HG03575 (cell line): ENCODE results near the gene DNAH17.

Experiments
- ATAC-seq: cut with Tn5 transposase; IDR thresholded peaks from one replicate; pipeline ENCODE4 v1.9.1; 2021; ENCODE audit not compliant: unreplicated experiment, insufficient number of reproducible peaks, low FRiP score; ENCODE audit errors: extremely low read depth

The DNAH17 gene

DNA sequence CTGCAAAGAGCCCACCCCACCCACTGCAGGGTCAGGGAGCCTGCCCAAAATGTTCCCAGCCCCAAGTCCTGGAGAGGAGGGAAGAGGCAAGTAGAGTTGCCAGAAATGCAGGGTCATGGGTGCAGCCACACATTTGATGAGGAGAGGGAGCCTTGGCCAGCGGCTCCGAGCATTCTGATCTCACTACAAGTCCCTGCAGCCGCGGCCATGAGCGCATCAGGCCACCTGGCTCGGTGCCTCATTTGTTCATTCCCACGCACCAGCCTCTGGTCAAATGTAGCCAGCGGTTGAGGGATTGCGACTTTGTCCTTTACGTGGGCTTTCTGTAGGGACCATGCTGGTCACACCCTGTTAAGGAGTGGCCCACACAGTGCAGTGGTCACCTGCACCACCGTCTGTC, 150.1 kb downstream of the DNAH17 start:
- no peak for ATAC-seq

DNA sequence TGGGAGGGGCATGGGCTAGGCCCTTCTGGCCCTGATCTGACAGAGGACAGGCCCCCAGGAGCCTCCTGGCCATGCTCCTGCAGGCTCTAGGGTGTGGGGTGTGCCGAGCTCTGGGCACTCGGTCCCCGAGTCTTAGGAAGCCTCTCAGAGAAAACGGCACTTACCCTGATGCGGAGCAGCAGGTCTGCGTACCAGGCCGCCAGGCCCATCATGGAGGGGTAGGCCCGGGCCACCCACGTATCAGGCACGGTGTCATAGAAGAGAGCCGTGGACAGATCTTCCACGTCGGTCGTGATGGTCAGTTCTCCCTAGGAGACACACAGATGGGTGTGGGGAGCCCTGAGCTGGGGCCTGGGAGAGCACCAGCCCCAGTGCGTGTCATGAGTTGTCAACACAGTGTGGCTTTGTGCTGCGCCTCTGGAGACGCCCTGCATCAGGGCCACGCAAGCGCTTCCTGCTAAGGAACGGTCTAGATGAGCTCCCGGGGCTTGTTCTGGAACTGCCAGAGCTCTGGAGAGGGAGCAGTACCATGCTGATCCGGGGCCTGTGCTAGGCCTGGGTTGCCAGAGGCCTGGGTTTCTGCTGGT, 150.8 kb downstream of the DNAH17 start:
- no peak for ATAC-seq

DNA sequence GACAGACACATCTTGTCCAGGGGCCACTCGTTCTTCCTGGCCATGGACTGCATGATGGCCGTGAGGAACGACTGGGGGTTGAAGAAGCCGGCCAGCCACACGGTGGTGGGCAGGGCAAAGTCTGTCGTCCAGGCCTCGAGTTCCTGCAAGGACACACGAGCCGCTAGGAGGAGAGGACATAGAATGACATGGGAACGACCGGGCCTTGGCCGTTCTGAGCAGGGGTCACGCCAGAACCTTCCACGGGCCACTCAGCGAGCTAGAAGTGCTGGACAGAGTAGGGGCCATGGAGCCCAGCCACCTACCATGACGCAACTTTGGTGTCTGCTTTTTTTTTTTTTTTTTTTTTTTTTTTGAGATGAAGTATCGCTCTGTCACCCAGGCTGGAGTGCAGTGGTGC, 151.8 kb downstream of the DNAH17 start:
- no peak for ATAC-seq

DNA sequence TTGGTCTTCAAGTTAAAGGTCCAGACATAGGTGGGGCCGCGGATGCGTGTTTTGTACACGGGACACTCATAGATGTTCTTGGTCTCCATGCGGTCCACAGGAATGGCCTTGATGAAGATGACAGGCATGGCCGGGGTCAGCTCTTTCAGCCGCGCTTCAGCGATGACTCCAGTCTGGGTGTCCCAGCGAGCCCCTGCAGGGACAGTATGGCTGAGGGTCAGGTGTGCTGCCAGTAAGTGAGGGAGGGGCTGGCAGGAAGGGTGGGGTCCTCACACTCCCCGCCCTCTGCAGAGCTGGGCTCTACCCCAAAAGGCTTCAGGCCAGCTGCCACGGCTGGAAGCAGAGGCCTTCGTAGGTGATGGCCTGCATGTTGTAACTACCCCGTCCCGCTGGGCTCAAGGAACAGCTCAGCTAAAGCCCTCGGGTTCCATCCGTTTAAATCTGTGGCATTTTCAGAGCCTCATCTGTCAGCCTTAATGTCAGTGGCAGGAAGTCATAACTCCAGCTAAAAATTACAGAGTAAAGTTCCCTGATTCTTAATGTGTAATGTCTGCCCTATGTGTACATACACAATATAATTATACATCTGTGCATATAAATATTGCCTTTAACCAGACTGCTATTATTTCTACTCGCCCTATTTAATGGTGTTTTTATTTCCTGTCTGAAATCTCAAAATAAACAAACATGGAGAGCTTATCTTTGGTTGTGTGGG, 153.1 kb downstream of the DNAH17 start:
- no peak for ATAC-seq

DNA sequence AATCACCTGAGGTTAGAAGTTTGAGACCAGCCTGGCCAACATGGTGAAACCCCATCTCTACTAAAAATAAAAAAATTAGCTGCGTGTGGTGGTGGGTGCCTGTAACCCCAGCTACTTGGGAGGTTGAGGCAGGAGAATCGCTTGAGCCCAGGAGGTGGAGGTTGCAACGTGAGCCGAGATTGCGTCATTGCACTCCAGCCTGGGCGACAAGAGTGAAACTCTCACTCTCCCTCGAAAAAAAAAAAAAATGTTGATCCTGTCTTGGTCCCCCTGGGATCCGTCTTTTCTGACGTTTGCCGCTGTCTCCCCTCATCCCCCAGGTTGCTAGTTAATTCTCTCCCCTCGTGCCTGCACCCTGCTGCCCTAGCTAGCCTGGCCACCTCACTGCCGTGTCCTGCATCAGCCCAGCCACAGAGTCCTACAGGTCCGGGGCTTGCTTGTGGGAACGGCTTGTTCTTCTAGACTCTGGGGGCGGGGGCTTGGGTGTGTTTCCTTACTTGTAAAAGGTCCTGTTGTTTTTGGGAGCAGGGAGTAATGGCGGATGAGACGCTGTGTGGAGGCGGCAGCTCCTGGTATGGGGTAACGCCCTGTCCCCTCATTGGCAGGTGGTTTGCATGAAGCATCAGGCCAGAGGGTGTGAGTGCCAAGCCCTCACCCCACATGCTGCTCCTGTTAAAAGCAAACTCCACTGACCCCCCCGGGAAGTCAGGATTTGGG, 154.2 kb downstream of the DNAH17 start:
- no peak for ATAC-seq

DNA sequence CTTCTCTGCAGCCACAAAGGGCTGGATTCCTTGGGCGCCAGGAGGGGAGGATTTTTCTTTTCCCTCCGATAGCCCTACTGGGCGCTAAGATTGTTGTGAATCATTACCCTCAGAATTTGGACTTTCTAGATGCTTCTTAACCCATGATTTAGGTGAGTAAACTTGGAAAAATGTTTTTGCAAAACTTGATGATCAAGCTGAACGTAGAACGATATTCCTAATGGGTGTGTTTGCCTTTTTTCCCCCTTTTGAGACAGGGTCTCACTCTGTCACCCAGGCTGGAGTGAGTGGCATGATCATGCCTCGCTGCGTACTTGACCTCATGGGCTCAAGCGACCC, 155.0 kb downstream of the DNAH17 start:
- ATAC-seq: no peak

DNA sequence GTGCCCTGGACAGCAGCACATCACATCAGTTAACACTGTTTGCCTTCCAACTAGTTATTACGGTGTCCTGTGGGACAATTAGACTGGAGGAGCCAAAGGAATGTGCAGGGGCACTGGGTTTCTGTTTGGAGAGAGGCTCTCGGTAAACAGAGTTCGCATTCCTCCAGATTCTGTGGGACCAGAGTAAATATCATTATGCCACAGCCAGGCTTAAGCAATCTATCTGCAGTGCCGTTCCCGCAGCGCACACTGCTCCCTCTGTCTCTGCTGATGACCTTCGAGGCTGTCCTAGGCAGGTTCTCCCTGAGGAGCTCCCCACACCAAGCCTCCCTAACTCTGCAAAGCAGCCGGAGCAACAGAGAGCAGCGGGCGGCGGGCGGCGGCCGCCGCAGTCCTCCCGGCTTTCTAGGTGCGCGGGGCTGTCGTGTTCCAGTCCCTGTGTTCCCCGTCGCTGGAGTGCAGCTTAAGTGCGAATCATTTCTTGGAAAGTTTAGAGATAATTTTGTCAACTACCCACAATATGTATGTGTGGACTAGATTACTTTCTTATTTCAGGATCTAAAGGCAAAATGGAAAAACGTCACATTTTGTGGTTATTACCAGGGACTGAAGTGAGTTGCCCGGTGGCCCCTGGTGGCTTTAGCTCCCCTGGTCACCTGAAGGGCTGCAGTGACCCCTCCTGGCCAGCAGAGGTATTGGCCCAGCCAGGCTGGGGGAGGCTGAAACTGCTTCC, 155.5 kb downstream of the DNAH17 start:
- ATAC-seq: no peak

DNA sequence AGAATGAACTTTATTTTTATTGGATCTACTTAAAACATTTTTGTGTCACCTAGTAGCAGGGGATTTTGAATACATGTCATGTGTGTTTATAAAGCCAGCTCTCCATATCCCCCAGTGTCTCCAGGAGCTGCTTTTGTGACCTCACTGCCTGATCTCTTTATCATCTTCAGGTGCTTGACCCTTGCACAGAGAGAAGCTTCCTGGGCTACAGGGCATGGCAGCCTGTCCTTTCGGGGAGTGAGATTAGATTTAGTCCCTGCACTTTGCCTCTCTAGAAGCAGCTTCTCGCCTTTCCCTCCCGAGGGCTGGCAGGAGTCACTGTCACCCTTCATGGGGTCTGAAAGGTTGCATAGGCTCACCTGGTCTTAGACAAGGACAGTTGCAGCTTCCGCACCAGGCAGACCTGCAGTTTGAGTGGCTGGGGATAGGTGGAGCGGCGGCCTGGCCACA, 156.1 kb downstream of the DNAH17 start:
- ATAC-seq: no peak

DNA sequence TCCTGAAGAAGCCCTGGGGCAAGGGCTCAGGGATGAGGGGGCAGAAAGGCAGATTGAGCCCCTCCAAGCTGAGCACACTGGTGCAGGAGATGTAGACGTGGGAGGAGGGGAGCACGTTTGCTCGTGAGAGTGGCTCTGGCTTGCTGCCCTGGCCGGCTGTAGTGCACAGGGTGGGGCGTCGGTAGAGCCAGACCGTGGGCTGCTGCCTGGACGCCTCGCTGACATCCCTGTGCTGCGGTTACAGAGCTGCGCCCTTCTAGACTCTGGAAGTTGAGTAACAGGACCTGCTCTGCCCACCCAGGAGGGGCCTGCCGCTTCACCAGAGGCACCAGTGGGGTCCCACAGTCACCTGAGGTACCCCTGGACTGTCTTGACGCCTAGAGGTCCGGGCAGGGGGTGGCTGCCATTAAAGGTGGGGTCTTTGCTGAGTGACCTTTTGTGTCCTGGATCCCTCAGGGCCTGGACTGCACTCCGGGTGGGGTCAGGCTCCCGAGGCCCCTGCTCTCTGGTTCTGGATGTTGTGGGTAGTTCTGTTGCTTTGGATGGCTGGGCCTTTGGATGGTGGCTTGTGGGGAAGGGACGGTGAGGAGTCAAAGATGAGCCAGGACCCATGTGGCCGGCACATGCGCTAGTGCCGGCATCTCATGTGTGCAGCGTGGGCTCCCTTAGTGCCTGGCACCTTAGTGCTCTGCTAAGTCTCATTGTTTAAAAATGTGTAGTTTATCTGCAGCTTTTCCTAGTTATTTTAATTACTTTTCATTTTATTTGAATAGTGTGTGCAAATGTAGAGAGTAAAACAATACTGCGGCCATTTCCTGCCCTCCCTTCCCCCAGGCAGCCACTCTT, 157.0 kb downstream of the DNAH17 start:
- ATAC-seq: no peak

DNA sequence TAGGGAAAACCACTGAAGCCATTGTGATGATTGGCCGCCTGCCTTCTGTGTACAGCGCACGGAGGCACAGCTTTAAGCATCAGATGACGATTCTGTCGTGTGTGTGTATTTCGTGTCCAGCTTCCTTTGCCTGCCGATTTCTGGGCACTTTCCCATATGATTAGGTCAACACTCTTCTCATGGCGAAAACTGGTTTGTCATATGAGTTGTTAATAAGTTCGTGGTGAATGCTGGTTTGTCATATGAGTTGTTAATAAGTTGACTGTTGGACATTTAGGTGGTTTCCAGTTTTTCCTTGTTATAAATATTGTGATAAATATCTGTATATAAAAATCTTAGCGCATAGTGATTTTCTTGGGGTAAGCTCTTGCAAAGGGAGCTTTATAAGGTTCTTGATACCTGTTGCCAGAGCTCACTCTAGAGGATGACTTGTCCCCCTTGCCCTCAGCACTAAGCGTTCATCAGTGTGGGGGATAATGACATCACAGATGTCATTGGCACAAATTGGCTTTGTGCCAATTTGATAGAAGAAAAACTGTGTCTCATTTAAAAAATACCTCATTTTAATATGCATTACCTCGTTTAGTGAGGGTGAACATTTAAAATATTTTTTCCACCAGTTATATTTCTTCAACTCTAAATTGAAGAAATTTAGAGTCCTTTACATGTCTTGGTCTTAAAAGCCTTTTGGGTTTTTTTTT, 158.7 kb downstream of the DNAH17 start:
- ATAC-seq: no peak

DNA sequence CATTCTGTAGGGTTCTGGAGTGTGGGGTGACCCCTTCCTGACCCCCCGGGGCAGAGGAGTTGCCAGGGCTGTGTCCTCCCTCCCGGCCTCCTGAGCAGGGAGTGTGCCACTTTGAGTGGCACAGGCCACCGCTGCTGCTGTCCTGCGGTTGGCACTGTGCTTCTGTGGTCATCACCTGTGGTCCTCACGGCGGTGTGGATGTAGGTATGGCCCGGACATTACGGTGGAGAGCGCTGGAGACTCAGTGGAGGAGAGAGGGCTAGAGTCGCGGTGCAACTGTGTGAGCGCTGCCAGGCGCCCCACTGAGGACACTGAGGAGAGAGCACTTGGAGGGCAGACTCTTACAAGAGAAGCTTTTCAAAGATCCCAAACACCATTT, 159.7 kb downstream of the DNAH17 start:
- no peak for ATAC-seq

DNA sequence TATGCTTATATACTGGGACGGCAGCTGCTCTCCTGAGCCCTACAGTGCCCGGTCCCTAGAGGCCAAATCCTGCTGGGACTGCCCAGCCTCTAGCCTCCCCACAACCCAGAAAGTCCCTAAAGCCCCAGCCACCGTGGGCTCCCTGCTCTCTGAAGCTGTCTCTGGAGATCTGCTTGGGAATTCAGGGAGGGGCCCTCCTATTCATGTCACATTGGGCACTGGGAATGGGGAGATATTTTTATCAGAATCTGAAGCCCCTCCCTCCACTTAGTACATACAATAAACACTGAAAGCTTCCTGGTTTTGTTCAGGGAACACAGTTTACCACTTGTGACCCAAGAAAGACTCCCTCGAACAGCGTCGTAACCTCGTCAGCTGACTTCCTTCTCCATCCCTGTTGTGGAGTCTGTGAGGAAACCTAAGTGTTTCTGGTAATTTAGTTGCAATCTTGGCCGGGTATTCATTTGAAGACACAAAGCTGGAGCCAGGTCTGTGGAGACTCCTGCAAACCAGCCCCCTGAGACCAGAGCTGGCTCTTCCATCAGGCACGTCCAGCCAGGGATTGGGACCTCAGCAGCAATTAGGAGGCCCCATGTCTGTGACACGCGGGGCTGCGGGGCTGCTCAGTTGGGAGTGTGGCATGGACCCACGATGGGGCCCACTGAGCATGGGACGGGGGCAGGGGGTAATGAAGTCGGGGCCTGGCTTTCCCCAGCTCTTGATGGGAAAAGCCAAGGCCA, 160.2 kb downstream of the DNAH17 start:
- ATAC-seq: no peak

DNA sequence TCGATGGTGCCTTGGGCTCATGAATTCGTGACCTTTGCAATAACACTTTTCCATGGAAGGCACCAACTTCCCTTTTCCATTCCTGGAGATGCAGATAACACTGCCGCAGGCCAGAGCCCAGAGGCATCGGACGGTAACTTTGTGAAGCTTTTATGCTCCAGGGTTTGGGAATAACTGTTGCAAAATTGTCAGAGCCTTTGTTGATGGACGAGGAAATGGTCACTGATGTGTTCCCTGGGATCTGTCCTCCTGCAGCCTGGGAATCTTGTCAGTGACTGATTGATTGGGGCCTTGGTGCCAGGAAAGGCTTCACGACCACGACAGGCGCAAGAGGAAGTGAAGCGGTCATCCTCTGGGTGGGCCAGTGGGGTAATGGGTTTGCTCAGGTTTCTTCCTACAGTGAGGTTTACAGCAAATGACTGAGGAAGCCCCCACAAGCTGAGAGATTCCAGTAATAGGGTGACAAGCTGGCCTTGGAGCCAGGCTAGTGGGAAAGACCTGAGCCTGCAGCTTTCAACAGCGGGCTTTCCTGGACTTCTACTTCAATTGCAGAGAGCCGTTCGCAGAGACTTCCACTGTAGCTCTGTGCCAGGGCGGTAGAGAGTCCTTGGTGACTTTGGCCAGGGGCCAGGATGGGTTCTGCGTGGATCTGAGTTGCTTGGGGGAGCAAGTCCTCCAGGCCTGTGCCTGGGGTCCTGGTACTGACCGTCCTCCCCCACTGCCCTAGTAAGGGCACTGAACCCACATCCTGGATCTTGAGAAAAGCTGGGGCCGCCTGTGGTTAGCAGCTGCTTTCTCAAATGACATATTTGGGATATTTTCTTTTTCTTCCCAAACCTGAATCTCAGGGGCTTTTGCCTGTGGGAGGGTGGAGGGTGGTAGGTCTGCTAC, 161.1 kb downstream of the DNAH17 start:
- ATAC-seq: no peak

DNA sequence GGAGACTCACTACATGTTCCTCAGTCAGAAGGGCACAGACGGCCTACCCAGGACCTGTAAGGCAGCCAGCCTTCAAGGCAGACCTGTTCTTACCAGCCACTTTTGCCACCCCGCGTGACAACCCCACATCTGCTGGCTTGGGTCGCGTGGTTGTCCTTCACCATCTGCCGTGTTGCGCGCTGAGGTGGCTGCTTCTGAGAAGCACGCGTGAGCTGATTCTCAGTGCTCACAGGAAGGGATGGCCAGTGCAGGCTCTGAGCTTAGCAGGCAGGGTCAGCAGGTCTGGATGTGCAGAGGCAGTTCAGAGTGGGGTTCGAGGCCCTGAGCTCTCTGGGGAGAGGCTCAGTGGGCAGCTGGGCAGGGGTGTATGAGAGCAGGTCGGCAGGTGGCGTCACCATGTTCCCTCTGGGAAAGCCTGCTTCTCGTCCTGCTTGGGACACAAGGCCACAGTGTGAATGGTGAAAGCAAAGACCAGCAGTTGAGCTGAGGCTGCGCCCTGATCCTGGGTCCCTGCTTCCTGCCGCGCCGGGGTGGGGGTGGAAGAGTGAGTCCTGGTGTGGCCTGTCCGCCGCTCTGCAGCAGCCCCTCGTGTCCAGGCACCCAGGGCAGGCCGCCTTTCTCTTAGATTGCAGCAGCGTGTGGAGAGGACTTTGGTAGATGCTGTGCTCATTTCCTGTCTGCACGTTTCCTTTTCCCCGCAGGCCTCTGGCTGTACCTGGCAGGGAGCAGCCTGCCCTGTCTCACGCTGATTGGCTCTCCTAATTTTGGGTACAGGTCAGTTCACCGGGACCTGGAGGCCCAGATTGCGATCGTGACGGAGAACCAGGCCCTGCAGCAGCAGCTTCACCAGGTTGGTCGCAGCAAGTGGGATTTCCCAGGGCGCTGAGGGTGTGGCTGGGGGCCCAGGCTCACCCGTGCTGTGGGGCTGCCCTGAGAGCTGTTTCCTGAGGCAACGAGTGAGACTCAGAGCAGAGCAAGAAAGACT, 162.7 kb downstream of the DNAH17 start:
- no peak for ATAC-seq

DNA sequence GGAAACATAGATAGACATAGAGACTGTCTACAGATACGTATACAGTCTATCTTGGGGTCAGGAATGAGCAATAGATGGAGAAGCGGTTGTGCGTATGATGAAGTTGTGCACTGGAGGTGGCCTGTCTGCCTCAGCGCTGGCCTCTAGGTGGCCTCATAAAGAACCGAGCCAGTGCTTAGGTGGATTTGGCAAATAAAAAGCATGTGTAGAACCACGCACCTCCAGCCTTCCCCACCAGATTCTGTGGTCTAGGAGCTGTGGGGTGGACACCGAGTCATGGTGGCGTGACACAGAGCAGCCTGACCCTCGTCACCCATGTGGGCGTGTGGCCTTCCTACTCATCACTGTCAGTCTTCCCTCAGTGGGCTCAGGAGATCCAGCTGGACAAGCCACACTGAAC, 164.8 kb downstream of the DNAH17 start:
- no peak for ATAC-seq
